Upper lobe of left lung (tissue), 6 donors: ENCODE measurements around the gene BICDL2. TPM values are rescaled to one million over a fixed set of nuclear protein-coding genes. Genes with fewer than 3 reads are reported as not detected.

Source experiments
- ATAC-seq, 2 donors: fragments of 200-7000 bp; cut with Tn5 transposase; one replicate each; pipeline ENCODE4 v1.9.1; 2022; ENCODE audit warnings: mild to moderate bottlenecking in 2 of 2, moderate library complexity in 2 of 2; ENCODE audit not compliant: low FRiP score in 2 of 2
- DNase-seq, 2 donors: peaks; one replicate each; pipeline ENCODE4 v3.0.0-alpha.2; 2019 to 2020
- H3K27ac ChIP-seq, 4 donors: fragments of 200-600 bp; sonication (generic); one replicate each; pipeline ENCODE4 v1.5.1; 2016 to 2019
- H3K27me3 ChIP-seq, 4 donors: fragments of 200-600 bp; sonication (generic); one replicate each; pipeline ENCODE4 v1.5.1; 2017 to 2019
- H3K36me3 ChIP-seq, 4 donors: fragments of 200-600 bp; sonication (generic); one replicate each; pipeline ENCODE4 v1.5.1; 2016 to 2019
- H3K4me1 ChIP-seq, 4 donors: fragments of 200-600 bp; sonication (generic); one replicate each; pipeline ENCODE4 v1.5.1; 2018 to 2019
- H3K4me3 ChIP-seq, 4 donors: fragments of 200-600 bp; sonication (generic); one replicate each; pipeline ENCODE4 v1.5.1; 2017 to 2019; ENCODE audit warnings: mild to moderate bottlenecking in 2 of 4, moderate library complexity in 1 of 4
- H3K9me3 ChIP-seq, 4 donors: fragments of 200-600 bp; sonication (generic); one replicate each; pipeline ENCODE4 v1.5.1; 2018 to 2019
- CTCF ChIP-seq, 6 experiments: fragments of 450-650 bp in 4 of 6; fragments of 200-600 bp in 2 of 6; sonication (generic) in 2 of 6; IDR thresholded peaks; one replicate each; pipeline ENCODE4 v1.5.1; 2016 to 2019; ENCODE audit warnings: antibody characterized with exemption in 6 of 6
- EP300 ChIP-seq, 4 donors: sonication (generic); formaldehyde crosslinking; IDR thresholded peaks; one replicate each; pipeline ENCODE4 v1.5.1; 2017; ENCODE audit warnings: antibody characterized with exemption in 4 of 4, control low read depth in 2 of 4
- POLR2A ChIP-seq, 4 donors: fragments of 450-650 bp; IDR thresholded peaks; one replicate each; pipeline ENCODE4 v1.5.1; 2016 to 2017; ENCODE audit warnings: antibody characterized with exemption in 4 of 4, mild to moderate bottlenecking in 2 of 4
- POLR2AphosphoS5 ChIP-seq, 2 donors: sonication (generic); formaldehyde crosslinking; IDR thresholded peaks; one replicate each; pipeline ENCODE4 v1.5.1; 2017; ENCODE audit warnings: antibody characterized with exemption in 2 of 2
- WGBS, 2 donors: methylation state at CpG; one replicate each; pipeline ENCODE4 v1.1.5; 2017 to 2018; 5-methylcytosine and 5-hydroxymethylcytosine counted together
- total RNA-seq, 6 donors: library from RNA; depleted of rRNA in 4 of 6; stranded (reverse); fragments of >200 nt in 4 of 6; gene quantifications; one replicate each; pipeline versions ENCODE4 v1.1.0 to v1.2.1, GENCODE V29; 2016 to 2021
- donor health status: DM: no; HTN: no; CAD: no; lungs with moderate emphysema.
- donor health status: DM: no; HTN: yes; CAD: no; lungs with severe emphysema.

Gene BICDL2
- total RNA-seq, 6 donors from 2014 or later: 18.5 to 98.5 (median 35.0) TPM

- Histone ChIP-seq H3K4me3 (no peak overlapping the region), H3K9me3 (no peaks in the 10 kb centered on the region), H3K36me3 (no peaks in the 10 kb centered on the region), H3K27me3 (peaks cover 4 to 24% (median 15%) of the 10 kb centered on the region in 4 donors), H3K27ac (no peak overlapping the region), H3K4me1 (peaks cover 7 to 31% (median 14%) of the 10 kb centered on the region in 4 donors)
- no peak for TF ChIP-seq POLR2AphosphoS5 (IDR thresholded peaks at IDR 0.05)
- WGBS, 2 donors: 24 to 37% methylated on average over 8 to 11 of the region's 11 CpGs
- DNase-seq (peak in 1 of 2 donors; percentile 76), ATAC-seq (no peak)
These were observed 1.5 kb upstream of the BICDL2 start for GRCh38 chr16:3038256-3038655.

- Histone ChIP-seq H3K36me3 (no peaks in the 10 kb centered on the region), H3K27ac (peak overlapping the region; percentile 37 to 63 (median 57)), H3K4me1 (peaks cover 7 to 31% (median 18%) of the 10 kb centered on the region in 4 donors), H3K9me3 (no peaks in the 10 kb centered on the region), H3K27me3 (peaks cover 4 to 27% (median 15%) of the 10 kb centered on the region in 4 donors), H3K4me3 (peak overlapping the region; percentile 18 to 60 (median 56))
- DNase-seq: peak; percentile 50 to 89
- peak; percentile 16 to 63 for ATAC-seq
- 4 to 5% methylated on average over 5 to 25 of the region's 40 CpGs for WGBS, 2 donors
- TF ChIP-seq CTCF (IDR thresholded peaks at IDR 0.05) (no peak), POLR2A (IDR thresholded peaks at IDR 0.05) (no peak), EP300 (IDR thresholded peaks at IDR 0.05) (no peak), POLR2AphosphoS5 (IDR thresholded peaks at IDR 0.05) (no peak)
These were observed 595 bp downstream of the BICDL2 start for GRCh38 chr16:3035972-3036725.

GRCh38 chr16:3035289-3035971 lies 1.3 kb downstream of the BICDL2 start:
- Histone ChIP-seq H3K36me3 (no peaks in the 10 kb centered on the region), H3K27ac (peak overlapping the region in 2 of 4 donors; percentile 61 to 63), H3K4me1 (peaks cover 7 to 31% (median 18%) of the 10 kb centered on the region in 4 donors), H3K4me3 (peak overlapping the region in 3 of 4 donors; percentile 55 to 60 (median 56)), H3K9me3 (no peaks in the 10 kb centered on the region), H3K27me3 (peaks cover 4 to 31% (median 16%) of the 10 kb centered on the region in 4 donors)
- no peak for TF ChIP-seq POLR2A (IDR thresholded peaks at IDR 0.05)
- no peak for TF ChIP-seq CTCF (IDR thresholded peaks at IDR 0.05)
- peak in 1 of 2 donors; percentile 58 for DNase-seq
- ATAC-seq: no peak
- WGBS, 2 donors: 20 to 44% methylated on average over 2 to 15 of the region's 19 CpGs

- H3K9me3 ChIP-seq: no peaks in the 10 kb centered on the region
- H3K27ac ChIP-seq: no peak overlapping the region
These were observed 4.1 kb downstream of the BICDL2 start for GRCh38 chr16:3032624-3033023.

More at GRCh38 chr16:3032624-3033023, 4.1 kb downstream of the BICDL2 start:
- H3K27me3 ChIP-seq: peaks cover 4 to 33% (median 27%) of the 10 kb centered on the region in 4 donors
- DNase-seq (no peak), ATAC-seq (no peak)
- WGBS, 2 donors: 31 to 32% methylated on average over 7 of the region's 7 CpGs
- H3K4me3 ChIP-seq: no peak overlapping the region
- TF ChIP-seq CTCF (IDR thresholded peaks at IDR 0.05): no peak
- no peak for TF ChIP-seq EP300 (IDR thresholded peaks at IDR 0.05)
- TF ChIP-seq POLR2A (IDR thresholded peaks at IDR 0.05): no peak
- no peak for TF ChIP-seq POLR2AphosphoS5 (IDR thresholded peaks at IDR 0.05)
- peaks cover 0 to 3% (median 0%) of the 10 kb centered on the region in 4 donors for H3K36me3 ChIP-seq
- peaks cover 17 to 48% (median 35%) of the 10 kb centered on the region in 4 donors for H3K4me1 ChIP-seq
